Body of pancreas (tissue), 4 donors: ENCODE measurements around the gene FBXO2. TPM values are rescaled to one million over a fixed set of nuclear protein-coding genes. Genes with fewer than 3 reads are reported as not detected.
"Not testable (repeated sequence)": the region's sequence is repeated elsewhere in the genome, so short reads cannot be mapped to it uniquely, and the experiment has no call there.

Experiments used
- ATAC-seq: fragments of 150-250 bp; one replicate; pipeline ENCODE4 v1.9.1; 2016
- DNase-seq, 4 donors: peaks; one replicate each; pipeline ENCODE4 v3.0.0-alpha.2; 2019
- H3K27ac ChIP-seq, 4 donors: fragments of 200-600 bp; sonication (generic); 1 replicate in 3 of 4; 2 replicates in 1 of 4; pipeline versions ENCODE4 v1.5.1 to v1.6.1; 2016 to 2019; ENCODE audit warnings: mild to moderate bottlenecking in 1 of 4, mixed read lengths in 1 of 4, moderate library complexity in 1 of 4
- H3K27me3 ChIP-seq, 2 donors: fragments of 200-600 bp; sonication (generic); one replicate each; pipeline ENCODE4 v1.6.0; 2016; ENCODE audit warnings: mild to moderate bottlenecking in 1 of 2
- H3K36me3 ChIP-seq, 2 donors: fragments of 200-600 bp; sonication (generic); replicated peaks in 1 of 2; 2 replicates each; pipeline ENCODE4 v1.5.1; 2016; ENCODE audit warnings: low read depth in 2 of 2; ENCODE audit not compliant: insufficient read depth in 1 of 2
- H3K4me1 ChIP-seq: fragments of 200-600 bp; sonication (generic); one replicate; pipeline ENCODE4 v1.6.0; 2016
- H3K4me3 ChIP-seq, 2 donors: fragments of 200-600 bp; sonication (generic); 1 replicate in 1 of 2; 2 replicates in 1 of 2; pipeline ENCODE4 v1.5.1; 2016 to 2019
- H3K9me3 ChIP-seq, 3 donors: fragments of 200-600 bp; sonication (generic); 1 replicate in 2 of 3; 2 replicates in 1 of 3; pipeline ENCODE4 v1.5.1; 2016
- CTCF ChIP-seq, 7 experiments: fragments of 450-650 bp in 4 of 7; fragments of 200-600 bp in 3 of 7; sonication (generic) in 3 of 7; IDR thresholded peaks; one replicate each; pipeline ENCODE4 v1.5.1; 2016 to 2019; ENCODE audit warnings: antibody characterized with exemption in 7 of 7
- POLR2A ChIP-seq, 3 donors: fragments of 450-650 bp; IDR thresholded peaks; one replicate each; pipeline ENCODE4 v1.6.1; 2016; ENCODE audit warnings: antibody characterized with exemption in 3 of 3, mild to moderate bottlenecking in 2 of 3
- WGBS, 2 donors: methylation state at CpG; one replicate each; pipeline ENCODE4 v1.1.5; 2017; 5-methylcytosine and 5-hydroxymethylcytosine counted together
- intact Hi-C: fragments of 100-400 bp; cut with DNase I; formaldehyde crosslinking; loops from one replicate; pipeline ENCODE4 v1.15.1; 2023
- total RNA-seq, 2 donors: library from RNA; depleted of rRNA; stranded (reverse); fragments of >200 nt; gene quantifications; one replicate each; pipeline ENCODE4 v1.1.0, GENCODE V29; 2016

The FBXO2 gene
- total RNA-seq, 2 donors from 2014 or later = 57.4 to 87.4 TPM

DNA sequence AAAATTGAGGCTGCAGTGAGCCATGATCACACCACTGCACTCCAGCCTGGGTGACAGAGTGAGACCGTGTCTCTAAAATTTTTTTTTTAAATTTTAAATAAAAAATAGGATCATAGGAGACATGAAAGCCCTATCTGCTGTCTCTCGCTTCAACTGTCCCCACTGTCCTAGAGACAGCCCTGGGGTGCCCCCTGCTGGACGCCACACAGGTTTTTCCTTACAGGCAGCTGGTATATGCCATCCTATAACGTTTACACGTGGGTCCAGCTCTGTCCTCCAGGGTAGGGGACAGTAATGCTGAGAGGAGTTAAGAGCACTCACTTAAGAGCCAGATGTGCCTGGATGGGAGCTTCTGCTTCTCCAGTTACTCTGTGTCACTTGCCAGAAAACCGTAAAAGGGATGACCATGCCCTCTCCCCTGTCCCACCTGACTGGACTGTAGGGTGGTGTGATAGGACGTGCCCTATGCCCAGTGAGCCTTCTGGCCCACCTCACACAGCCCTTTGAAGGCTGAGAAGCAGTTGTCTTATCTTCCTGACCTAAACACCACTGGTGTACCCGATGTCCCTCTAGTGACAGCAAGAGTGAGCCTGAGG lies 8.5 kb downstream of the FBXO2 start:
- no peaks in the 10 kb centered on the region for H3K36me3 ChIP-seq
- DNase-seq = peak; percentile 77 to 82 (median 80)
- H3K9me3 ChIP-seq = no peaks in the 10 kb centered on the region
- no peak overlapping the region for H3K27ac ChIP-seq
- ATAC-seq = no peak
- no peak overlapping the region for H3K4me3 ChIP-seq
- TF ChIP-seq POLR2A (IDR thresholded peaks at IDR 0.05) = no peak
- TF ChIP-seq CTCF (IDR thresholded peaks at IDR 0.05) = peak; percentile 36 to 62 (median 59)
- intact Hi-C loops = loop anchor here (5.0 to 10.0 kb wide), 2 partner anchors 72 to 401 kb away; no protein-coding TSS in a partner anchor
- H3K4me1 ChIP-seq = peaks cover 27% of the 10 kb centered on the region
- WGBS, 2 donors = 21 to 33% methylated on average over 8 of the region's 8 CpGs
- no peaks in the 10 kb centered on the region for H3K27me3 ChIP-seq

DNA sequence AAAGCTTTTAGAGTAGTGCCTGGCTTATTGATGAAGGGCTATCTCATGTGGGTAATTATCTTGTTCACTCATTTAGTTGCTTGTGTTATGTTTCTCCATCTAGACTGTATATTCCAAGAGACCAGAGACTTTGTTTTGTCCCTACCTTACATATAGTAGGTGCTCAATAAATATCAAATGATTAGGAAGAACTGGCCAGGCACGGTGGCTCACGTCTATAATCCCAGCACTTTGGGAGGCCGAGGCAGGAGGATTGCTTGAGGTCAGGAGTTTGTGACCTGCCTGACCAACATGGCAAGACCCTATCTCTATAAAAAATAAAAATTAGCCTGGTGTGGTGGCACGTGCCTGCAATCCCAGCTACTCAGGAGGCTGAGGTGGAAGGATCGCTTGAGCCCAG lies 9.0 kb downstream of the FBXO2 start:
- Histone ChIP-seq H3K27me3 (no peaks in the 10 kb centered on the region), H3K4me3 (no peak overlapping the region), H3K9me3 (no peaks in the 10 kb centered on the region), H3K27ac (no peak overlapping the region), H3K36me3 (no peaks in the 10 kb centered on the region), H3K4me1 (peaks cover 22% of the 10 kb centered on the region)
- ATAC-seq = no peak
- 93 to 94% methylated on average over 5 of the region's 5 CpGs for WGBS, 2 donors
- no peak for TF ChIP-seq CTCF (IDR thresholded peaks at IDR 0.05)
- TF ChIP-seq POLR2A (IDR thresholded peaks at IDR 0.05) = no peak
- DNase-seq = no peak
- intact Hi-C loops = loop anchor here (5.0 to 10.0 kb wide), 2 partner anchors 72 to 400 kb away; no protein-coding TSS in a partner anchor

DNA sequence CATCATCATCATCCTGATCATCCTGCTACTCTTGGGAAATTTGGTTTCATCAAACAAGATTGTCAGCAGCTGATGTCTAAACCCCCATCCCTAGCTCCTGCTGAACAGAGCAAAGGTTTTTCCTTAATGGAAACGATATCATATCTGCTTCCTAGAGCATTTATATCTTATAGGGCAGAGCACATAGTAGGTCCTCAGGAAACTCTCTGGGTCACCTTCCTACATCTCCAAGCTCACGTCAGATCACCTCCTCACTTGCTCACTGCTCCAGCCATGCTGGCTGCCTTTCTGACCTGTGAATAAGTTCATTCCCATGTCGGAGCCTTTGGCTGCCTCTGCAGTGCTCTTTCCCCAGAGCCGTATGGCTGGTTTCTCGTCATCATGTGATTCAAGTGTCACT lies 10.4 kb downstream of the FBXO2 start:
- Histone ChIP-seq H3K9me3 (no peaks in the 10 kb centered on the region), H3K4me1 (peaks cover 10% of the 10 kb centered on the region), H3K4me3 (no peak overlapping the region), H3K36me3 (no peaks in the 10 kb centered on the region), H3K27ac (no peak overlapping the region), H3K27me3 (no peaks in the 10 kb centered on the region)
- DNase-seq (no peak), ATAC-seq (no peak)
- intact Hi-C loops = loop anchor here (10.0 kb wide), 1 partner anchor 399 kb away; no protein-coding TSS in a partner anchor
- TF ChIP-seq POLR2A (IDR thresholded peaks at IDR 0.05) (no peak), CTCF (IDR thresholded peaks at IDR 0.05) (no peak)
- WGBS, 2 donors = 38 to 50% methylated on average over 5 of the region's 5 CpGs

GRCh38 chr1:11642418-11643017 lies 11.7 kb downstream of the FBXO2 start:
- intact Hi-C loops = loop anchor here (10.0 kb wide), 1 partner anchor 398 kb away; no protein-coding TSS in a partner anchor
- H3K27me3 ChIP-seq, H3K4me3 ChIP-seq, H3K4me1 ChIP-seq, H3K36me3 ChIP-seq, H3K9me3 ChIP-seq, H3K27ac ChIP-seq: not testable (repeated sequence)
- ATAC-seq (peak; percentile 75), DNase-seq (peak; percentile 66 to 79 (median 70))
- WGBS, 2 donors = 50 to 55% methylated on average over 18 of the region's 18 CpGs
- TF ChIP-seq CTCF (IDR thresholded peaks at IDR 0.05) = peak; percentile 88 to 98 (median 92)
